AML-193 (cell line): ENCODE measurements around the gene PCSK5.

ENCODE experiments used
- DNase-seq, 2 experiments: peaks; one replicate each; lab custom pipeline; 2025; lab: John Stamatoyannopoulos, UW

Gene PCSK5

GRCh38 chr9:76138360-76138759 lies 247.9 kb downstream of the PCSK5 start:
- no peak for DNase-seq

- no peak for DNase-seq
Observed at GRCh38 chr9:76143834-76144233, 253.4 kb downstream of the PCSK5 start.

GRCh38 chr9:76150013-76150412 lies 259.5 kb downstream of the PCSK5 start:
- DNase-seq = no peak

- no peak for DNase-seq
Observed at GRCh38 chr9:76151267-76151666, 260.8 kb downstream of the PCSK5 start.

DNA sequence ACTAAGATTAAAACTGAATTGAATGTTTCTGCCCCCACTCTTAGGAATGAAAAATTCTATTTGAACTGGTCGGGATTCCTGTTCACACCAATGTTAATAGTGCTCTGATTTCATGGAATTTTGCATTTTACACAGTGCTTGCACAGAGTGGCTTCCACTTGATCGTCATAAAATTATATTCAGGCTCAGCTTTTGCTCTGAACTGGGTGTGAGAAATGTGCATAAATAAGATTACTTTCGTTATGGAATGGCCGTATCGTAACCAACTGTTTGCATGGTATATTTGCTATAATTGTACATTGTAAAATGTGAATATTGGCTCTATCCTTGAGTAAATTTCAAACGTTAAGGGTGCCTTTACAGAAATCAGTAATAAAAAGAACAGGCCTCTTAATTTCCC lies 262.9 kb downstream of the PCSK5 start:
- DNase-seq = no peak

DNA sequence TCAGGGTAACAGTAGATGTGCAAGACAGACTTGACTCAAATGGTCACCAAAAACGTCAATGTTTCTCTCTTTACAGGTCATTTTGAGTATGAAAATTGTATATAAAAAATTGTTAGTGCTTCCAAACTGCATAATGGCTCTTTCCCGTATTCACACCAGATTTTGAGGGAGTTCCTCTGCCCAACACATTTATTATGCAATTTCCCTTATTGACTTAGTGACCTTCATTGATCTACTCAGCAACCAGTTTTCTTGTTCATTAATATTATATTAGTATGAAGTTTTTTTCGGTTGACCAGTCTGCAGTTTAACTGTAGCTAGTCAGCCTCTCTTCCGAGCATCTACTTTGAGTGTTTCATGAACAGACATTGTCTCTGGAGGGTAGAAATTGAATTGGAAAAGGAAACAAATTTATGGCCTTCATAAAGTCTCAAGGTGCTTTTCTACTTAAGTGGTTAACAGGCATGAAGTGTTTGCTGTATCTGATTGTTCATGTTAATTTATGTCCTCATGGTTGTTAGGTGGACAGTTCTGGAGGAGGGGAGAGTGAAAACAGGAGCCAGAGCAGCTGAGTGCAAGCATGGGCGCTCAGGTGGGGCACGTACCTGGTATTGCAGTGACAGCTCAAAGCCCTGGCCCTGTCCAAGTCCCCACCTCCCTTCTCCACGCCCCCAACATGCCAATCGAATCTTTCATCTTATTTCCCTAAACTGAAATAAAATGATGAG lies 263.6 kb downstream of the PCSK5 start:
- DNase-seq = no peak

GRCh38 chr9:76155361-76155760 lies 264.9 kb downstream of the PCSK5 start:
- DNase-seq = no peak

GRCh38 chr9:76158713-76159112 lies 268.2 kb downstream of the PCSK5 start:
- no peak for DNase-seq

GRCh38 chr9:76159293-76159926 lies 268.9 kb downstream of the PCSK5 start:
- DNase-seq = no peak

DNA sequence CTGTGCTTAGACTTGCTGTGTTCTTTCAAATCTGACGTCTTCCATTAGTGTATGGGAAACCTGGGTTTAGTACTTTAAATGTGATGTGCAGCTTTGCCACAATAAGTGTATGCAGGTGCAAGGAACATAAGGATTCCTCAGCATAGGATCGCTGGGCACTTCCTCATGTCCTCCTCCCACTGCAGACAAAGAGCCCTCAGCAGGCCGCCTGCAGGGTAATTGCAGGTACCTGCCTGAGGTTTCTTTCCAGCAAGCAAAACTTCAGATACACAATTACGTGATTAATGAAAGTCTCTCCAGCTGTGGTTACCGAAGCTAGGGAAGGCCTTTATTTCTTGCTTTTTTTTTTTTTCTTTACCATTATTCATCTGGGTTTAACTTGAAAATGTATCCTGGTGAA lies 270.6 kb downstream of the PCSK5 start:
- no peak for DNase-seq

DNA sequence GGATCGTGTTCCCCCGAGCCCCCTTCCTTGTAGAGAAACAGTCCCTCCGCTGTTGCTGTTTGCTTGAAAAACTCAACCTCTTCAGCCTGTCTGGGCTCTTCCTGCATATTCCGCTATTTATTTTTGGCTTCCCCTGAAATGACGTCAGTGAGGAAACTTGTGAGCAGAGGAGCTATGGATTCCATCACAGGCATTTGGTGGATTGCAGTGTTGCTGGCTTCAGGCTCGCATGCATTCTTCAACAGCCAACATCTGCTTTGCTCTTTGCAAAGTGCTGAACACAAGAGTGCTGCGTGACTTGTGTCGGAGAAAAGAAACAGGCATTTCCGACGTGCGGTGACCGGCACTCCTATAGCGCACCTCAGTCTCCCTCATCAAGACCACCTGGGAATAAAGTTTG lies 271.1 kb downstream of the PCSK5 start:
- DNase-seq = no peak

GRCh38 chr9:76162086-76162730 lies 271.7 kb downstream of the PCSK5 start:
- no peak for DNase-seq

- no peak for DNase-seq
Observed at GRCh38 chr9:76162751-76163500, 272.5 kb downstream of the PCSK5 start.

DNA sequence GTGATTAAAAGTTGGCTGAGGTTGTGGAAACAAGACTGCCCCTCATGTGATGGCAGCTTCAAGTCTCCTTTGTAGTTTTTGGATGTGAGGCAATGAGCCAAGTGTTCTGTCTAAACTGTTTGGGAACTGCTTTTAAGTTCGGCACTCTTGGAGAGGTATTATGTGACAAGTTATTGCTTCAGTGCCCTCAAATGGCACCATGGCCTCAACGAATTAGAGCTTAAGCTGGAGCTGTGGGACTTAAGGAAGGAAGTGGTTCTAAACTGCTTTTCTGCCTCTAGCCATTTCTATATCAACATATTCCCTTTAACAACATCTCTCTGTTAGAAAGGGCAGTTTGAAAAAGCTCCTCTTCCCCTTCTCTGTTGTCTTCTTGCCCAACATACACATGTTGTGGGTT lies 276.1 kb downstream of the PCSK5 start:
- peak; percentile 99 for DNase-seq

DNA sequence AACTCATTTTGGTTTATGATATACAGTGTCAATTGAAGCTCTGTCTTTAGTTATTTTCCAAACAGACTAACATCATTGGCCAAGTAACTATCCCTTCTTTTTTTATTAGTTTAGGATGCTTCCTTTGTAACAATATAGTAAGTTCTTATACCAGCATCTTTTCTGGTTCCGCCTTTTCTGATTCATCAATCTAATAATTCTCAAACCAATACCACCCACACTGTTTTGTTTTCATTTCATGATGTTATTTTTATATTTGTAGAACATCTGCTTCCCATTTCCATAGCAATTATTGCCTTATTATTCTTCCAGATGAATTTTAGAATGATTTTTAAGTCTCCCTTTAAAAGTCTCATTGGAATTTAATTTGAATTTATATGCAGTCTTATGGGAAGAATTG lies 285.7 kb downstream of the PCSK5 start:
- DNase-seq = no peak

- no peak for DNase-seq
Observed at GRCh38 chr9:76177931-76178330, 287.5 kb downstream of the PCSK5 start.

GRCh38 chr9:76180541-76180940 lies 290.1 kb downstream of the PCSK5 start:
- DNase-seq = no peak

GRCh38 chr9:76181020-76181641 lies 290.7 kb downstream of the PCSK5 start:
- DNase-seq = peak; percentile 81 to 85

GRCh38 chr9:76181781-76182180 lies 291.3 kb downstream of the PCSK5 start:
- DNase-seq = no peak

DNA sequence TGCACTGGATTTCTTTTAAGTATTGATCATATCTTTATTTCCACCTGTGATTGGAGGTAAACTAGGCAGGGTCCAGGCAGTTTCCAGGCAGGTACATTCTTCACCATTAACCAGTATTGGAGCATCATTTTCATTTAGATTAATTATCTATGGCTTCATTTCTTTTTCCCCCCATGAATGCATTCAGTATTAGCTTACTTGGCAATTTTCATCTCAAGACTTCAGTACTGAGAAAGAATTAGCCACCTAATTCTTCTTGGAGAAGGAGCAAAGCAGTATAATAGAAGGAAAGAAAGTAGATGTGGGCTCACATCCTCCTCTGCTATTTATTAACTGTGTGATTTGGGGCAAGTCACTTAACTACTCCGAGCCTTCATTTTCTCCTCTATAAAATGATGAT lies 295.0 kb downstream of the PCSK5 start:
- no peak for DNase-seq

DNA sequence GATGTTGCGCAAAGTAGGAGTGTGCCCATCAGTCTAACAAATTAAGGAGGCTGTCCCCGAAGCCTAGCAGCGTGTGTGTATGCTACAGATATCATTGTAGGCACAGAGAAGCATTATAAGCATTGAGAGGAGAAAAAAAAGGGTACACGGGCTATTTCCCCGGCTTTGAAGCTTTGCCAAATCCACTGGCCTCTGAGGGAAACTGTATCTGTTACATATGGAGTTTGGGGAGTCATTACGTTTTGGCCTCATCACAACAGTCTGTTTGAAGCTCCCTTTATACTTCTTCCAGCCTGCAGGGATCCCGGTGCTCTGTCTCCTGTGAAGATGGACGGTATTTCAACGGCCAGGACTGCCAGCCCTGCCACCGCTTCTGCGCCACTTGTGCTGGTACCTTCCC lies 297.8 kb downstream of the PCSK5 start:
- DNase-seq = no peak

DNA sequence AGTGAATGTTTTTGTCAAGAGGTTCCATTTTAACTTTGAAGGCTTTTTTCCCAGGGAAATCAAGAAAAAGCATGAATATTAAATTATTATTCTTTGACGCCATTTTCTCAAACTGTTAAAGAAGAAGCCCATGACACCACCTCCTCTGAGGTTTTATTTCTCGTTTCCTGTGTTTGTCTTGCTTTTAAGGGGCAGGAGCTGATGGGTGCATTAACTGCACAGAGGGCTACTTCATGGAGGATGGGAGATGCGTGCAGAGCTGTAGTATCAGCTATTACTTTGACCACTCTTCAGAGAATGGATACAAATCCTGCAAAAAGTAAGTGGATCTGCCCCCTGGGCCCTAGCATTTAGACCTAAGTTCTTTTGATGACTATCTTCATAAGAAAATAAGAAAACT lies 298.4 kb downstream of the PCSK5 start:
- no peak for DNase-seq
